HCT116 (cell line): ENCODE results near the gene OR10A5. TPM values are rescaled to one million over a fixed set of nuclear protein-coding genes. Genes with fewer than 3 reads are reported as not detected.

ENCODE experiments used
- ATAC-seq: fragments of 200-7000 bp; cut with Tn5 transposase; 2 replicates; pipeline ENCODE4 v1.9.1; 2020; ENCODE audit warnings: mild to moderate bottlenecking, moderate library complexity
- BruUV-seq: library from RNA; stranded (reverse); fragments of 400-500 nt; replicated peaks from 2 replicates; lab custom pipeline; 2021; lab: Mats Ljungman, UMichigan
- CTCF ChIA-PET: fragments of 300-600 bp; sonication (Branson Sonifier 250); formaldehyde crosslinking; loops from one replicate; lab custom pipeline; 2021; ENCODE audit warnings: antibody characterized with exemption; lab: Charles Lee
- POLR2A ChIA-PET: fragments of 300-600, 350-600 bp; sonication (Branson Sonifier 250); formaldehyde crosslinking; loops from one replicate; lab custom pipeline; 2021; ENCODE audit warnings: antibody characterized with exemption; lab: Charles Lee
- RAD21 ChIA-PET, 2 experiments: fragments of 300-600 bp; sonication (Branson Sonifier 250); formaldehyde crosslinking; loops; one replicate each; lab custom pipeline; 2023; ENCODE audit warnings: low total read pairs in 2 of 2; ENCODE audit not compliant: uncharacterized antibody in 2 of 2, unreplicated experiment in 2 of 2, low non-redundant PET in 1 of 2; lab: Charles Lee
- DNase-seq: peaks from one replicate; pipeline ENCODE4 v3.0.0-alpha.2; 2010; ENCODE audit warnings: low read depth, low spot score
- H2AFZ ChIP-seq: fragments of 200-600 bp; shearing (Covaris generic), sonication (generic); 2 replicates; pipeline ENCODE4 v1.6.1; 2017; ENCODE audit warnings: low read depth, mixed run types, mixed read lengths, antibody characterized with exemption, low read length; ENCODE audit not compliant: poor library complexity, severe bottlenecking
- H3K27ac ChIP-seq: 2 replicates; pipeline ENCODE4 v1.5.1; 2012; ENCODE audit warnings: low read depth, low read length
- H3K27me3 ChIP-seq: fragments of 200-600 bp; sonication (generic); 2 replicates; pipeline ENCODE4 v1.6.1; 2016; ENCODE audit warnings: mixed run types, low read length, mixed read lengths; ENCODE audit not compliant: insufficient read depth
- H3K36me3 ChIP-seq, 2 experiments: fragments of 200-500 bp in 1 of 2; fragments of 200-600 bp in 1 of 2; sonication (Bioruptor generic) in 1 of 2; sonication (generic) in 1 of 2; 2 replicates each; pipeline versions ENCODE4 v1.5.1 to v1.6.1; 2014 to 2016; ENCODE audit warnings: low read length in 2 of 2, inconsistent platforms in 1 of 2, mixed read lengths in 1 of 2, mixed run types in 1 of 2; ENCODE audit not compliant: insufficient read depth in 2 of 2, control insufficient read depth in 1 of 2
- H3K4me1 ChIP-seq, 2 experiments: fragments of 200-600 bp in 1 of 2; sonication (generic) in 1 of 2; 2 replicates each; pipeline versions ENCODE4 v1.5.1 to v1.6.1; 2012 to 2017; ENCODE audit warnings: low read length in 2 of 2, inconsistent platforms in 1 of 2, mild to moderate bottlenecking in 1 of 2, mixed read lengths in 1 of 2, mixed run types in 1 of 2, moderate library complexity in 1 of 2; ENCODE audit not compliant: insufficient read depth in 2 of 2, control insufficient read depth in 1 of 2
- H3K4me2 ChIP-seq: fragments of 200-600 bp; sonication (generic); 2 replicates; pipeline ENCODE4 v1.6.1; 2017; ENCODE audit warnings: mixed run types, low read length, mixed read lengths
- H3K4me3 ChIP-seq, 2 experiments: fragments of 200-600 bp in 1 of 2; sonication (generic) in 1 of 2; replicated peaks in 1 of 2; 2 replicates each; pipeline ENCODE4 v1.5.1; 2011 to 2016; ENCODE audit warnings: low read length in 2 of 2, control low read depth in 1 of 2, low read depth in 1 of 2, mild to moderate bottlenecking in 1 of 2, mixed read lengths in 1 of 2, mixed run types in 1 of 2
- H3K79me2 ChIP-seq: fragments of 200-600 bp; sonication (generic); 2 replicates; pipeline ENCODE4 v1.6.1; 2017; ENCODE audit warnings: mild to moderate bottlenecking, mixed run types, low read length, moderate library complexity, mixed read lengths; ENCODE audit not compliant: insufficient read depth
- H3K9ac ChIP-seq: fragments of 200-600 bp; sonication (generic); 2 replicates; pipeline ENCODE4 v1.6.1; 2016; ENCODE audit warnings: low read length, mixed read lengths
- H3K9me2 ChIP-seq: fragments of 200-600 bp; sonication (generic), shearing (Covaris generic); 2 replicates; pipeline ENCODE4 v1.6.1; 2017; ENCODE audit warnings: mixed run types, mild to moderate bottlenecking, moderate library complexity; ENCODE audit not compliant: insufficient read depth
- H3K9me3 ChIP-seq, 2 experiments: fragments of 200-500 bp in 1 of 2; fragments of 200-600 bp in 1 of 2; sonication (Bioruptor generic) in 1 of 2; sonication (generic) in 1 of 2; 2 replicates each; pipeline ENCODE4 v1.6.1; 2014 to 2017; ENCODE audit warnings: low read length in 2 of 2, mixed read lengths in 2 of 2, inconsistent platforms in 1 of 2, low read depth in 1 of 2, mild to moderate bottlenecking in 1 of 2, mixed run types in 1 of 2, moderate library complexity in 1 of 2; ENCODE audit not compliant: control insufficient read depth in 1 of 2, insufficient read depth in 1 of 2
- H4K20me1 ChIP-seq: fragments of 200-600 bp; sonication (generic), shearing (Covaris generic); 2 replicates; pipeline ENCODE4 v1.6.1; 2017; ENCODE audit warnings: mixed run types, mild to moderate bottlenecking, moderate library complexity; ENCODE audit not compliant: insufficient read depth
- CTCF ChIP-seq, 3 experiments: fragments of 200-600 bp in 1 of 3; sonication (generic) in 1 of 3; IDR thresholded peaks in 2 of 3; conservative IDR thresholded peaks in 1 of 3; 2 replicates each; pipeline ENCODE4 v1.5.1; 2012 to 2017; ENCODE audit warnings: low read depth in 2 of 3, low read length in 2 of 3, antibody characterized with exemption in 1 of 3, borderline replicate concordance in 1 of 3, control low read depth in 1 of 3, mild to moderate bottlenecking in 1 of 3, mixed read lengths in 1 of 3, mixed run types in 1 of 3, moderate library complexity in 1 of 3; ENCODE audit not compliant: insufficient read depth in 1 of 3
- EGR1 ChIP-seq: IDR thresholded peaks from 2 replicates; pipeline ENCODE4 v1.6.1; 2012; ENCODE audit warnings: low read depth
- ELF1 ChIP-seq: IDR thresholded peaks from 2 replicates; pipeline ENCODE4 v1.6.1; 2012; ENCODE audit warnings: low read depth, borderline replicate concordance
- JUND ChIP-seq: IDR thresholded peaks from 2 replicates; pipeline ENCODE4 v1.6.1; 2012
- POLR2A ChIP-seq: IDR thresholded peaks from 2 replicates; pipeline ENCODE4 v1.7.0; 2011; ENCODE audit warnings: borderline replicate concordance; ENCODE audit not compliant: insufficient read depth, insufficient read length; ENCODE audit errors: extremely low read depth
- POLR2AphosphoS5 ChIP-seq: IDR thresholded peaks from 2 replicates; pipeline ENCODE4 v1.6.1; 2011; ENCODE audit warnings: mild to moderate bottlenecking, low read depth, low read length, moderate library complexity
- SIN3A ChIP-seq: IDR thresholded peaks from 2 replicates; pipeline ENCODE4 v1.6.1; 2012; ENCODE audit warnings: low read depth
- SP1 ChIP-seq: IDR thresholded peaks from 2 replicates; pipeline ENCODE4 v1.6.1; 2012; ENCODE audit warnings: low read depth
- TCF7L2 ChIP-seq: IDR thresholded peaks from 2 replicates; pipeline ENCODE4 v1.7.0; 2011; ENCODE audit warnings: borderline replicate concordance, inconsistent platforms; ENCODE audit not compliant: insufficient read depth, insufficient read length; ENCODE audit errors: extremely low read depth
- YY1 ChIP-seq: IDR thresholded peaks from 2 replicates; pipeline ENCODE4 v1.6.1; 2011; ENCODE audit warnings: low read length, low read depth, moderate library complexity, mild to moderate bottlenecking; ENCODE audit not compliant: insufficient replicate concordance; ENCODE audit errors: extremely low read depth
- ZNF274 ChIP-seq: fragments of 200-500 bp; sonication (Bioruptor generic); IDR thresholded peaks from 2 replicates; pipeline ENCODE4 v1.6.1; 2014; ENCODE audit warnings: mild to moderate bottlenecking, low read depth, low read length, inconsistent platforms
- intact Hi-C: fragments of 100-400 bp; cut with micrococcal nuclease; formaldehyde crosslinking; loops from 2 replicates; pipeline ENCODE4 v1.10.0; 2022
- total RNA-seq: library from RNA; stranded (reverse); gene quantifications from one replicate; pipeline ENCODE4 v1.2.1, GENCODE V29; 2021; ENCODE audit not compliant: unreplicated experiment
- TF ChIP-seq, protein P1 (sequence below): IDR thresholded peaks from 2 replicates; pipeline ENCODE4 v1.6.1; 2012; ENCODE audit warnings: low read depth
- TF ChIP-seq, protein P2 (sequence below): IDR thresholded peaks from 2 replicates; pipeline ENCODE4 v1.6.1; 2012
- TF ChIP-seq, protein P3 (sequence below): IDR thresholded peaks from 2 replicates; pipeline ENCODE4 v1.6.1; 2012

The OR10A5 gene
- total RNA-seq, 1 experiment from 2014 or later: not detected

- H3K4me2 ChIP-seq: no peak overlapping the region
- H3K9ac ChIP-seq: no peak overlapping the region
- H3K4me1 ChIP-seq: no peaks in the 10 kb centered on the region
- no peak for TF ChIP-seq SIN3A
- TF ChIP-seq, protein P1, sequence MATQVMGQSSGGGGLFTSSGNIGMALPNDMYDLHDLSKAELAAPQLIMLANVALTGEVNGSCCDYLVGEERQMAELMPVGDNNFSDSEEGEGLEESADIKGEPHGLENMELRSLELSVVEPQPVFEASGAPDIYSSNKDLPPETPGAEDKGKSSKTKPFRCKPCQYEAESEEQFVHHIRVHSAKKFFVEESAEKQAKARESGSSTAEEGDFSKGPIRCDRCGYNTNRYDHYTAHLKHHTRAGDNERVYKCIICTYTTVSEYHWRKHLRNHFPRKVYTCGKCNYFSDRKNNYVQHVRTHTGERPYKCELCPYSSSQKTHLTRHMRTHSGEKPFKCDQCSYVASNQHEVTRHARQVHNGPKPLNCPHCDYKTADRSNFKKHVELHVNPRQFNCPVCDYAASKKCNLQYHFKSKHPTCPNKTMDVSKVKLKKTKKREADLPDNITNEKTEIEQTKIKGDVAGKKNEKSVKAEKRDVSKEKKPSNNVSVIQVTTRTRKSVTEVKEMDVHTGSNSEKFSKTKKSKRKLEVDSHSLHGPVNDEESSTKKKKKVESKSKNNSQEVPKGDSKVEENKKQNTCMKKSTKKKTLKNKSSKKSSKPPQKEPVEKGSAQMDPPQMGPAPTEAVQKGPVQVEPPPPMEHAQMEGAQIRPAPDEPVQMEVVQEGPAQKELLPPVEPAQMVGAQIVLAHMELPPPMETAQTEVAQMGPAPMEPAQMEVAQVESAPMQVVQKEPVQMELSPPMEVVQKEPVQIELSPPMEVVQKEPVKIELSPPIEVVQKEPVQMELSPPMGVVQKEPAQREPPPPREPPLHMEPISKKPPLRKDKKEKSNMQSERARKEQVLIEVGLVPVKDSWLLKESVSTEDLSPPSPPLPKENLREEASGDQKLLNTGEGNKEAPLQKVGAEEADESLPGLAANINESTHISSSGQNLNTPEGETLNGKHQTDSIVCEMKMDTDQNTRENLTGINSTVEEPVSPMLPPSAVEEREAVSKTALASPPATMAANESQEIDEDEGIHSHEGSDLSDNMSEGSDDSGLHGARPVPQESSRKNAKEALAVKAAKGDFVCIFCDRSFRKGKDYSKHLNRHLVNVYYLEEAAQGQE: no peak
- H3K79me2 ChIP-seq: no peaks in the 10 kb centered on the region
- CTCF ChIA-PET: no interaction called here
- no peak overlapping the region for H3K4me3 ChIP-seq
- BruUV-seq: no TSS peak
- no peaks in the 10 kb centered on the region for H3K9me2 ChIP-seq
- no peaks in the 10 kb centered on the region for H3K36me3 ChIP-seq
- H3K9me3 ChIP-seq: no peaks in the 10 kb centered on the region
- DNase-seq (no peak), ATAC-seq (no peak)
- H2AFZ ChIP-seq: no peak overlapping the region
- no peaks in the 10 kb centered on the region for H4K20me1 ChIP-seq
- RAD21 ChIA-PET: no interaction called here
- POLR2A ChIA-PET: no interaction called here
- H3K27me3 ChIP-seq: no peaks in the 10 kb centered on the region
- H3K27ac ChIP-seq: no peak overlapping the region
- intact Hi-C loops: no loop called here
These were observed 1.8 kb upstream of the OR10A5 start for GRCh38 chr11:6843670-6844069.

DNA sequence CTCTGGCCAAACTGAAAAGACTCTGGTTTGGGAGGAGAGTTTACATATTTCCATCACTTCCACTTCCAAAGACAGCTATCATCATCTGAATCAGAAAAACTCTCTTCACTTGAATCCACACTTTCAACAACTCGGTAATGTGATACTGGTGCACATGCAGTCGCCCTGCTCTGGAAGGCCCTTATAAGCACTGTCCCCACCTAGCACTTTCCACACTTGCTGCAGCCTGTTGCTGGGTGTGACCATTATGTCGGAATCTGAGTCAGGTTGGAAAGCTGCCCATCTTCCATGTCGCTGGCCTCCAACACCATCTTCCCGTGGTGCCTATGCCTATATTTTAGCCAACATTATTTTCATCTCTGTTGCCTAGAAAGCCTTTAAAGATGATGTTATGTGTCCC, 1.1 kb upstream of the OR10A5 start:
- Histone ChIP-seq H3K9me2 (no peaks in the 10 kb centered on the region), H3K4me1 (no peaks in the 10 kb centered on the region), H3K36me3 (no peaks in the 10 kb centered on the region), H3K27ac (no peak overlapping the region), H3K4me3 (no peak overlapping the region), H3K9me3 (no peaks in the 10 kb centered on the region; a peak in 1 of 4 replicates), H3K9ac (no peak overlapping the region), H2AFZ (no peak overlapping the region), H3K79me2 (no peaks in the 10 kb centered on the region), H3K27me3 (no peaks in the 10 kb centered on the region), H3K4me2 (no peak overlapping the region), H4K20me1 (no peaks in the 10 kb centered on the region)
- no TSS peak for BruUV-seq
- ChIA-PET CTCF (no interaction called here), RAD21 (no interaction called here), POLR2A (no interaction called here)
- DNase-seq (no peak), ATAC-seq (no peak)
- intact Hi-C loops: no loop called here
- TF ChIP-seq JUND: no peak
- no peak for TF ChIP-seq POLR2A
- no peak for TF ChIP-seq CTCF (IDR thresholded peaks at IDR 0.05 in 2 of 3, conservative IDR thresholded peaks at IDR 0.05 in 1 of 3; ENCODE audit: borderline replicate concordance in 1 of 3, insufficient read depth in 1 of 3, low read depth in 2 of 3, low read length in 2 of 3)
- TF ChIP-seq POLR2AphosphoS5: no peak
- no peak for TF ChIP-seq ELF1
- TF ChIP-seq EGR1: no peak
- no peak for TF ChIP-seq TCF7L2
- TF ChIP-seq YY1: no peak
- TF ChIP-seq, protein P2, sequence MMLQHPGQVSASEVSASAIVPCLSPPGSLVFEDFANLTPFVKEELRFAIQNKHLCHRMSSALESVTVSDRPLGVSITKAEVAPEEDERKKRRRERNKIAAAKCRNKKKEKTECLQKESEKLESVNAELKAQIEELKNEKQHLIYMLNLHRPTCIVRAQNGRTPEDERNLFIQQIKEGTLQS: no peak
- TF ChIP-seq ZNF274: no peak
- TF ChIP-seq SP1: no peak
- TF ChIP-seq, protein P3, sequence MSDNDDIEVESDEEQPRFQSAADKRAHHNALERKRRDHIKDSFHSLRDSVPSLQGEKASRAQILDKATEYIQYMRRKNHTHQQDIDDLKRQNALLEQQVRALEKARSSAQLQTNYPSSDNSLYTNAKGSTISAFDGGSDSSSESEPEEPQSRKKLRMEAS: no peak
- TF ChIP-seq SIN3A: no peak
